ENCODE data around the gene GINS2.

DNA sequence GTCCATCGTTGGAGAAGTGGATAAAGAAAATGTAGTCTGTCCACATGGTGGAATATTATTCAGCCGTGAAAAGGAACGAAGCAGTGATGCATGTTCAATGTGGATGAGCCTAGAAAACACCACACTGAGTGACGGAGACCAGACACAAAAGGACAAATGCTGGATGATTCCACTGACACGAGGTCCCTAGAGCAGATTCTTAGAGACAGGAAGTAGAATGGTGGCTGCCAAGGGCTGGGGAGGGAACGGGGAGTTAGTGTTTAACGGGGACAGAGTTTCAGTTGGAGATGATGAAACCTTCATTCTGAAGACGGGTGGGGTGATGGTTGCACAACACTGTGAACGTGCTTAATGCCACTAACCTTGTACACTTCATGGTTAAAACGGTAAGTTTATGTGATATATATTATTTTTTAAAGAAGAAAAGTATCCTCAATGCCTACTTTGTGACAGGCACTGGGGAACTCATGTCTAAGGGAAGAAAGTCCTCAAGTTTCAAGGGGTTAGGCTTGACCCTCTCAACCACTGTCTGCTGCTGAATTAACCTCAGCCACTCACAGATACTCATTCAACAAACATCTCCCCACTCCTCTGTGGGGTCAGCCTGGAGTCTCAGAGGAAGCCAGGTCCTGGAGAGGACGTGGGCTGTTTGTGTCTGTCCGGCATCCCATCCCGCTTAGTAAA, 44.5 kb upstream of the GINS2 start:
- TF ChIP-seq, protein P1, sequence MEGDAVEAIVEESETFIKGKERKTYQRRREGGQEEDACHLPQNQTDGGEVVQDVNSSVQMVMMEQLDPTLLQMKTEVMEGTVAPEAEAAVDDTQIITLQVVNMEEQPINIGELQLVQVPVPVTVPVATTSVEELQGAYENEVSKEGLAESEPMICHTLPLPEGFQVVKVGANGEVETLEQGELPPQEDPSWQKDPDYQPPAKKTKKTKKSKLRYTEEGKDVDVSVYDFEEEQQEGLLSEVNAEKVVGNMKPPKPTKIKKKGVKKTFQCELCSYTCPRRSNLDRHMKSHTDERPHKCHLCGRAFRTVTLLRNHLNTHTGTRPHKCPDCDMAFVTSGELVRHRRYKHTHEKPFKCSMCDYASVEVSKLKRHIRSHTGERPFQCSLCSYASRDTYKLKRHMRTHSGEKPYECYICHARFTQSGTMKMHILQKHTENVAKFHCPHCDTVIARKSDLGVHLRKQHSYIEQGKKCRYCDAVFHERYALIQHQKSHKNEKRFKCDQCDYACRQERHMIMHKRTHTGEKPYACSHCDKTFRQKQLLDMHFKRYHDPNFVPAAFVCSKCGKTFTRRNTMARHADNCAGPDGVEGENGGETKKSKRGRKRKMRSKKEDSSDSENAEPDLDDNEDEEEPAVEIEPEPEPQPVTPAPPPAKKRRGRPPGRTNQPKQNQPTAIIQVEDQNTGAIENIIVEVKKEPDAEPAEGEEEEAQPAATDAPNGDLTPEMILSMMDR (IDR thresholded peaks at IDR 0.05), result no peak
- TF ChIP-seq POLR2A (IDR thresholded peaks at IDR 0.05), result no peak

Data from breast epithelium (tissue), 3 donors.